ENCODE results near the gene CLDN24. TPM values are rescaled to one million over a fixed set of nuclear protein-coding genes. Genes with fewer than 3 reads are reported as not detected.

The CLDN24 gene
- total RNA-seq, 1 donor from 2014 or later = not detected

DNA sequence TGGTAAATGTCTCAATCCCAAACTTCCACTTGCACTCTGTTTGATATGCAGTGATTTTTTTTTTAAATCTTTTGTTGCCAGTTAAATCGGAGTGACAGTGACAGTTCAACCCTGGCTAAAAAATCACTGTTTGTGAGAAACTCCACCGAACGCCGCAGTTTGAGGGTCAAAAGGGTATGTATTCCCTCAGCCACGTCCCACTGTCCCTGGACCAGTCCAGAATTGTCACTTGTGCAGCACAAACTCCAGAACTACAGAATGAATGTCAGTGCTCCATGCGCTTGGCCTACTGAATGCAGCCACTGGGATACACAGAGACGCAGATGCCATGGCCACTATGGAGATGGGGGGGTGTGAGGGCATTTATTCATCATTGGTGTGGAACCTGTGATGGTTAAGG, 36.3 kb downstream of the CLDN24 start:
- no peak for DNase-seq (ENCODE audit: low read depth, low spot score)

- no peak for DNase-seq (ENCODE audit: low read depth, low spot score)
Observed at GRCh38 chr4:183284965-183285364, 37.3 kb downstream of the CLDN24 start.

DNA sequence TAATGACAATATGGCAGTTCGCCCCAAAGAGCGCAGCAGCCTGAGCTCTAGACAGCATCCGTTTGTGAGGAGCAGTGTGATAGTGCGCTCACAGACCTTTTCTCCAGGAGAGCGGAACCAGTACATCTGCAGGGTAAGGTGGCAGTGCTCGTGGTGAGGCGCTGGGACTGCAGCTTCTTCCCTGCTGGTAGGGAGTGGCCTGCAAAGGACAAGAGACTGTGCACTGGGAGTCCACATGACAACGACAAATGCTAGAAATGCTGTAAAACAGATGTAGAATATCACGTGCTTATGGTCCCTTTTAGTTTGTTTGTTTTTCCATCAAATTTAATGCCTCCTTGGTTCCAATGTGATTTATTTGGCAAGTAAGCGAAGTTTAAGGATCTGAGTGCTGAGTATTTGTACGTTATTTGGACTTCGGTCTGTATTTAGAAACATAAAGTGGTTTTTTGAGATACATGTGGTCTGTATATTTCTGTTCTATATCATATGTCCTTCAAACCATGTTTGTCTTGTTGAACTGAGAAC, 37.9 kb downstream of the CLDN24 start:
- DNase-seq (ENCODE audit: low read depth, low spot score) = no peak

- DNase-seq (ENCODE audit: low read depth, low spot score) = no peak
Observed at GRCh38 chr4:183276106-183276505, 46.1 kb downstream of the CLDN24 start.

DNA sequence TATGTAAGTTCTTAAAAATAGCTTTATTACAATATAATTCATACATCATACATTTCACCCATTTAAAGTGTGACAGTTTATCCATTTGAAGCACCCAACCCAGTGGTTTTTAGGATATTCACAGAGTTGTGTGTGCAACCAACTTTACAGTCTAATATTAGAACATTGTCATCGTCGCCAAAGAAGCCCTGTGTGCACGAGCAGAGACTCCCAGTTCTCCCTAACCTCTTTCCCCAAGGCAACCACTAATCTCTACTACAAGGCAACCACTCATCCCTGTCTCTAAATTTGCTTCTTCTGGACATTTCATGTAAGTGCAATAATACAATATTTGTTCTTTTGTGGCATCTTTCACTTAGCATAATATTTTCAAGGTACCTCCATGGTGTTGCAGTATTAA, 49.8 kb downstream of the CLDN24 start:
- no peak for DNase-seq (ENCODE audit: low read depth, low spot score)

Other genes with a start within 250 kb of the CLDN24 start
- gene WWC2, start 223.2 kb downstream of the CLDN24 start, total RNA-seq = 25.7 and 35.0 TPM in 2 replicates
- gene CLDN22, start 2.1 kb downstream of the CLDN24 start, total RNA-seq = not detected in 2 replicates
- 15.2 and 19.5 TPM in 2 replicates for gene CDKN2AIP, start 122.2 kb upstream of the CLDN24 start, total RNA-seq
- 7.6 and 8.5 TPM in 2 replicates for gene ING2, start 182.6 kb upstream of the CLDN24 start, total RNA-seq

Data from pulmonary artery endothelial cell (primary cell).